Effector CD4-positive, alpha-beta T cell (primary cell): ENCODE data around the gene EXOC1L.
"Not testable (repeated sequence)": the region's sequence is repeated elsewhere in the genome, so short reads cannot be mapped to it uniquely, and the experiment has no call there.

Experiments
- DNase-seq: peaks from one replicate; pipeline ENCODE4 v3.0.0-alpha.2; 2020

EXOC1L gene

DNA sequence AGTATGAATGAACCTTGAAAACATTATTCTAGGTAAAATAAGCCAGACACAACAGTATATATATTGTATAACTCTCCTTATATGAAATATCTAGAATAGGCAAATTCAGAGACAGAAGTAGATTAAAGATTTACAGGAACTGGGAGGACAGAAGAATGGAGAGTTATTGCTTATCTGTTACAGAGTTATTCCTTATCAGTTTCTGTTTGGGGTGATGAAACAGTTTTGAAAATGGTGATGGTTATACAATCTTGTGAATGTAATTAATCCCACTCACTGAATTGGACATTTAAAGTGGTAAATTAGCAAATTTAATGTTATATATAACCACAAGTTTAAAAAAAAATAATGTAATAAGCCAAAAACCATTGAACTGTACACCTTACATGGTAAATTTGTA lies 19.4 kb downstream of the EXOC1L start:
- no peak for DNase-seq

DNA sequence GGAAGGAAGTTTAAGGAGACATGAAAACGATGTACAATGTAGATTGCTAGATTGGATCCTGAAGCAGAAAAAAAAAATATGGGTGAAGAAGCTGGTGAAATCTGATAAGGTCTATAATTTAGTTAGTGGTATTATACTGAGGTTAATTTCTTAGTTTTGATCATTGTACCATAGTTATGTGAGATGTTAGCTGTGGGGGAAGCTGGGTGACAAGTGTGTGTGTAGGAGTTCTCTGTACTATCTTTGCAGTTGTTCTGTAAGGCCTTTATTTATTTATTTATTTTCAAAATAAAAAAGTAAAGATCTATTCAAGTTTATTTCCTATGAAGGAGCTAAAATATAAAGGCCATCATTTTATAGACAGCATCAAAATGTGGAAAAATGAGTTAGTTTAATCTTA lies 21.4 kb downstream of the EXOC1L start:
- no peak for DNase-seq

DNA sequence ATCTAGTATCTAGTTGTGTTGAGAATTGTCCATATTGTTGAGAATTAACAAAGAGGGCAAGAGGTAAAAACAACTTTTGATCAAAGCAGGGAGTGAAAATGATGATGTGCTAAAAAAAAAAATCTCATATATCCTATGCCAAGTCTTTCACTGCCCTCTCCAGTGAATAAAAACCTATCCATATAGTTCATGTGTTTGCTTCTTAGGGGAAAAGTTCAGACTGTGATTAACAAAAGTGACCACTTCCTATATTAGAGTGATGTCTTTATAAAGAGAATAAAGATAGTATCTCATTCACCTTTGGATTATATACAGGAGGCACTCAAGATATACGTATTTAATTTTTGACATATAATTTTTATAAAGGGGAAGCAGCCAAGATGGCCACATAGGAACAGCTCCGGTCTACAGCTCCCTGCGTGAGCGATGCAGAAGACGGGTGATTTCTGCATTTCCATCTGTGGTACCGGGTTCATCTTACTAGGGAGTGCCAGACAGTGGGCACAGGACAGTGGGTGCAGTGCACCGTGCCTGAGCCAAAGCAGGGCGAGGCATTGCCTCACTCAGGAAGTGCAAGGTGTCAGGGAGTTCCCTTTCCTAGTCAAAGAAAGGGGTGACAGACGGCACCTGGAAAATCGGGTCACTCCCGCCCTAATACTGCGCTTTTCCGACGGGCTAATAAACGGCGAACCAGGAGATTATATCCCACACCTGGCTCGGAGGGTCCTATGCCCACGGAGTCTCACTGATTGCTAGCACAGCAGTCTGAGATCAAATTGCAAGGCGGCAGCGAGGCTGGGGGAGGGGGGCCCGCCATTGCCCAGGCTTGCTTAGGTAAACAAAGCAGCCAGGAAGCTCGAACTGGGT lies 22.0 kb downstream of the EXOC1L start:
- DNase-seq = not testable (repeated sequence)

DNA sequence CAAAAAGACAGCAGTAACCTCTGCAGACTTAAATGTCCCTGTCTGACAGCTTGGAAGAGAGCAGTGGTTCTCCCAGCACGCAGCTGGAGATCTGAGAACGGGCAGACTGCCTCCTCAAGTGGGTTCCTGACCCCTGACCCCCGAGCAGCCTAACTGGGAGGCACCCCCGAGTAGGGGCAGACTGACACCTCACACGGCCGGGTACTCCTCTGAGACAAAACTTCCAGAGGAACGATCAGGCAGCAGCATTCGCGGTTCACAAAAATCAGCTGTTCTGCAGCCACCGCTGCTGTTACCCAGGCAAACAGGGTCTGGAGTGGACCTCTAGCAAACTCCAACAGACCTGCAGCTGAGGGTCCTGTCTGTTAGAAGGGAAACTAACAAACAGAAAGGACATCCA lies 22.7 kb downstream of the EXOC1L start:
- not testable (repeated sequence) for DNase-seq

DNA sequence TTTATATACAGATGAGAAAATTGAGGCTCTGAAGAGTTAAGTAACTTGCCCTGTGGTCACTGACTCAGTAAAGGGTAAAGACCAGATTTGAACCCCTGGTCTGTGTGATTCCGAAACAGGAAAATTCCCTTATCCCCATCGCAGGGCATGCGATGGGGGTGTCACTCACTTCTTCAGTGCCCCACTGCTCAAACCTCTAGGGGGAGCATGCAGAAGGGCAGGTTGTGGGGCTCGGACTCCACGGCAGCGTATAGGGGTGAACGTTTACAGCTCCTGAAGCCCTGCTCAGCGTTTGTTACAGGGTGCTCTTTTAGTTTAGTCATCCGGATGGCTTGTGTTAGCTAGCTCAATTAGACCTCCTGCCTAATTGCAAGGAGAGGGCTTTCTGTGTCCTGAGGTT lies 30.1 kb downstream of the EXOC1L start:
- no peak for DNase-seq

DNA sequence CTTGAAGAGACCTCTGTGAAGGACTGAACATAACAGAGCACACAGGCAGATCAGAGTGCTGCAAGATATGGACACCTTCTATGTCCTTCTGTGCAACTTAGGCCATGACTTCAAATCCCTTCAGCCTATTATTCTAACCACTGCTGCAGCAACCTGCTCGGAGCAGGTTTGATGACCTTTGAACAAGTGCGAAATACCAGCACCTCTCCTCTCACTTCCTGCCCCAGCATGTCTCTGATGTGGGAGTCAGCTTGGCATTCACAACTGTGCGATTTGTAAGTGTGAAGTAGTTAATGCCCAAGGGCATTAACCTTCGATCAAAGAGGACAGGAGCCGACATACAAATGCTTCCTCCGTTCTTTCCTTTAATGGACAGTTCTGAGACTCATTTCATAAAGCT lies 32.3 kb downstream of the EXOC1L start:
- peak; percentile 5 for DNase-seq

DNA sequence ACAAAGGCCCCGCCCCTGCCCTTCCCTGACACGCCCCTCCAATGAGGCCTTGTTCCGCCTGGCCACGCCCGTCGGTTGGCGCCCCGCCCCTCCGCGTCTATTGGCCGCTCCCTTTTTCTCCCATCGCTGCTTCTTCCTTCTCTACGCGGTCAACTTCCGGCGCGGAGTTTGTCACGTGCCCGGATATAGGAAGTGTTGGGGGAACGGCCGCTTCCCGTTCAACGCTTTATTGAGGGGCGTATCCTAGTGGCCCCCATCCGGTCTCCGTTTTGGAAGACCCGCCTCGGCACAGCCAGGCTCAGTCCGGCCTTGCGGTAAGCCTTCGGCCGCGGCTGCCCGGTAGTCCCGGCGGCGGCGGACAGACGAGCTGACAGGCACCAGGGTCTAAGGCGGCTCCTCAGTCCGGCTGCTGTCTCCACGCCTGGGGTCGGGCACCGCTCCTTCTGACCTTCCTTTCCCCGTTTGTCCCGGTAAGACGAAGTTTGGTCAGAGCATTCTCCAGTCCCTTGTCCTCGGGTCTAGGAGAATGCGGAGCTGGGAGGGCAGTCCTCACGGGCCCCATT lies 34.0 kb downstream of the EXOC1L start, which contains the start of gene EXOC1:
Gene EXOC1 (plus strand): TSS at position 165 of the 563 bp plus-strand sequence. CDS start 4,676 bp downstream, outside the sequence.
- DNase-seq = peak; percentile 94

DNA sequence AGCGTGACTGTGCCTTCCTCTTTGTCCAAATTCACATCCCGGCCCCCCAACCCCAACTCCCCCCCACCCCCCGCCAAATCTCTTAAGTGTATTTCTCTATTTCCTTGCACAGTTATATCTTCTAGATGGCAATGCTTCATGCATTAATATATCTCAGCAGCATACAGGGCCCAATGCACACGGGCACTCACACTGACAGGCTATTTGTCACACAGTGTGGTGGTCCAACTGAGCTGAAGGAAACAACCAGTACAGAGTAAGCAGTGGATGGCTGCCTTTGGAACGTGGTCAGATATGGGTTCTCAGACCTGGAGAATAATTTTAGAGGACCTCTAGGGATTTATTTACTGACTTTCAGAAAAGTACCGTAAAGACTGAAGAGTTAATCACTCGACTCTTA lies 34.5 kb downstream of the EXOC1L start:
- DNase-seq = no peak

DNA sequence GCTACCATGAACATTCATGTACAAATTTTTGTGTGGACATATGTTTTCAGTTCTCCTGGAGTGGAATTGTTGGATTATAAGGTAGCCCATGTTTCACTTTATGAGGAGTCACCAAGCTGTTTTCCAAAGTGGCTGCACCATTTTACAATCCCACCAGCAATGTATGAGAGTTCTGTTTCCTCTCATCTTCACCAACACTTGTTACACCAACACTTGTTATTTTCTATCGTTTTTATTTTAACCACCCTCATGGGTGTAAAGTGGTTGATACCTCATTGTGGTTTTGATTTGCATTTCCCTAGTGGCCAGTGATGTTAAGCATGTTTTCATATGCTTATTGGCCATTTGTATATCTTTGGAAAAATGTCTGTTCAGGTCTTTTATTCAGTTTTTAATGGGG lies 38.0 kb downstream of the EXOC1L start:
- DNase-seq = no peak

DNA sequence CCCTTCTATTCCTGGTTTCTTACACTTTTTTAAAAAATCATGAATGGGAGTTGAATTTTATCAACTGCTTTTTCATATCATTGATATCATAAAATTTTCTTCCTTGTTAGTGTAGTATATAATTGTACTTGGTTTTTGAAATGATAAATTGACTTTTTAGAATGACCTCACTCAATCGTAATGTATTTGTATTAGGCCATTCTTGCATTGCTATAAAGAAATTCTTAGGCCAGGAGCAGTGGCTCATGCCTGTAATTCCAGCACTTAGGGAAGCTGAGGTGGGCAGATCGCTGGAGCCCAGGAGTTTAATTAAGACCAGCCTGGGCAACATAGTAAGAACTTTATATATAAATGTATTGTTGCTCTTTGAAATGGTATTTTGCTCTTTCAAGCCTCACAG lies 40.1 kb downstream of the EXOC1L start:
- no peak for DNase-seq

DNA sequence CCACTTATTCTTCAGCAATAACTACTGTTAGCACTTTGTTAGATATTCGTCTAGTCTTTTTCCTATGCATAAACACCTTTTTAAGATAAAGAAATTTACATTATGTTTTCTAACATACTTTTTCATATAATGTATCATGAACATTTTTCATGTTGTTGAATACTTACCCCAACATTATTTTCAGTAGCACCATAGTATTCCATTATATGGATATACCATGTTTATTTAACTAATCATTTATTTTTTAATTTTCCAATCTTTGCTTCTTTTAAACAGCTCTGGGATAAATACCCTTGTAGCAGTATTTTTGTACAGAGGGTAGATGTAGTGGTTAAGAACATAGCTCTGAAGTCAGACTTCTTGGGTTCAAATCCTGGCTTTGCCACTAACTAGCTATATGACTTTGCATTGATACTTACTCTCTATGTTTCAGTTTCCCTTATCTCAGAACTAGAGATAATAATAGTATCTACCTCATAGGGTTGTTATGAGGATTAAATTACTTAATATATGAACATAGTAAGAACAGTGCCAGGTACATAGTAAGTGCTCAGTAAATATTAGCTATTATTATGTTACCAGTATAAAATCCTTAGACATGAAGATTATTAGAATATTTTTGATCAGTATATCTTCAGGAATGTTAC lies 45.1 kb downstream of the EXOC1L start:
- DNase-seq = no peak

DNA sequence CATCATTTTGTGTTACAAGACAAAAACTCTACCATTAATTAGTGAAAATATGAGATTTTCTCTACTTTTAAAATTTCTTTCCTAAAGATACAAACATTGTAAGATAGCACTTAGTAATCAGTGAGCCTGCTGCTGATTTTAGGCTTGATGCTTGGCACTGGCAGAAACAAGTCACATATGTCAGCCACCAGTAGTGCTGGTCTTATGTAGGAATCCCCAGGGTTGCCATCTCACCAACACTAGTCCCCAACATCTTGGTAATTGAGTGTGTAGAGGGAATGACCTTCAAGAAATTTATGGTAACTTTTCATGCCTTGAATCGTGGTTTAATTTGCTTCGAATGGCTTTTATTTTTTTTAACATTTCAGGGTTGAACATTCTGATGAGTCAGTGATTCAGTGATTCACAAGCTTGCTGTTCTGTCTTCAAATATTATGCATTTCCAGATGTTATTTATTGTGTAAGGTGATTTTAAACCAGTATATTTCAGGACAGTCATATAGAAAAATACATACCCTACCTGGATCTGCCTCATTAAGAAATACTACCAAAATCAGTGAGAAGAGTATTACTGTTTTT lies 45.7 kb downstream of the EXOC1L start:
- no peak for DNase-seq

DNA sequence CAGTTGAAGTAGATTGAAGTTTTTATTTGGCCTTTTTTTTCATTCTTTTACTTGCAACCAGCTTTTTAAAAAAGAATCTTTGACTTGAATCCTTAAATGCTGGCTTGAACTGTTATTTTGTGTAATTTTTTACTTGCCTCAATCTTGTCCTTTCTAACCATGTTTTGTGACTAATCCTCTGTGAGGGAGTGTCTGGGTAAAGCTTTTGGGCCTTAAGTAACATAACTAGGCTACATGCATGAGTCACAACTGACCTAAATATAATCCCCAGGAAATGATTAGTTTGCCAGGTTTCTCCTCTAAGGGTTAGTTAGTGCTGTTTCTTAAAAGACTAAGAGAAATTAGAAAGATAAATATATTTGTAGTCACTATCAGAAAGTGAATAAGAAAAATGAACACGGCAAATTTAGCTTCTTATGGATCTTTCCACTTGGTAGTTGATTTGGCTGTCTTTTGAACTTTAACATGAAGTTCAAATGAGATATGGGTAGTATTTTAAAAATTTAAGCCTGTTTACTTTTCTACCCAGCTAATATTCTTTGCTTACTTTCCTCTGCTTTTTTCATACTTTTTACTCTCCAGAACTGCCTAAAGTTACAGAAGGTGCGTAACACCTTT lies 46.8 kb downstream of the EXOC1L start:
- no peak for DNase-seq

DNA sequence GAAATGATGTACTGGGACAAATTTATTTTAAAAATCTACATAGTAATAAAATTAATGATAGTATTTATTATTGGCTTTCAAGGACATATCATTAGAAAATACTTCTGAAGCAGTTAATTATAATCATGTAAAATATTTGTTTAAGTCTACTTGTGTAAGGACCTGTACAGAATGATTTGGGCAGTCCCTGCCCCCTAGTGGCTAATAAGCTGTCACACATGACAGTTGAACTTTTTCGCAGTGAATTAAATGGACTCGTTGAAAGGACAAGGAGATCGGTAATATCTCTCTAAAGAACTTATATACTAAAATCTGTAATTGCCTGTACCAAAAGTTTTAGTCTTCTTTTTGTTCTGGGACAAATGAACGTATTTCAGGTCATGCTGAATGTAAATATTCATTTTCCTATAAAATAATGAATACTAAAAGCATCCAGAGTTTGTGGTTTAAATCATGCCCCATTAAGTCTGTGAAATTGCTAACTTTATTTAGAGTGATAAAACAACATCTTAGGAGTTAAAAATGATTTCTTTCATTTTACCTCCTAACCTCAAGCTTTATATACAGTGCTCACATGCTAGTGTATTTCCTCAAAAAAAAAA lies 47.5 kb downstream of the EXOC1L start:
- no peak for DNase-seq

DNA sequence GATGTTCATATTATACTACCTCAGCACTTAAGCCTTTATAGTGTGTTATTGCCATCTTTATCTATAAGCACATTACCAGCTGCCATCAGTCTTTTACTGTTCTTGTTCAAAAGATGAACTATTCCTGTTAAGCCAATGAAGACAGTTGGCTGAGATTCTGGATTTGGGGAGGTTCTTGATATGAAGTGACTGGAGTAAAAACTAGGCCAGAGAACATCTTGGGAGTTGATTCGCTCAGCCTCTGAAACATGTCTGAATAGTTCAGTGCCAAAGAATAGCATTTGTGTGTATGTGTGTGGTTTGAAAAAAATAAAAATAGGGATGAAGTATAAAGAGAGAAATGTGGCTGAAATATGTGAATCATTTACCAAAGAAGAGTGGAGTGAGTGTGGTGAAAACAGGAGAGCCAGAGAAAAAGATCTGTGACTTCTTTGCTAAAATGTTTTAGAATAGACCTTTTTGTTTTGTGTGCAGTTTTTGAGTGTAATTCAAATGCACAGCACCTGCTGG lies 49.0 kb downstream of the EXOC1L start:
- no peak for DNase-seq

DNA sequence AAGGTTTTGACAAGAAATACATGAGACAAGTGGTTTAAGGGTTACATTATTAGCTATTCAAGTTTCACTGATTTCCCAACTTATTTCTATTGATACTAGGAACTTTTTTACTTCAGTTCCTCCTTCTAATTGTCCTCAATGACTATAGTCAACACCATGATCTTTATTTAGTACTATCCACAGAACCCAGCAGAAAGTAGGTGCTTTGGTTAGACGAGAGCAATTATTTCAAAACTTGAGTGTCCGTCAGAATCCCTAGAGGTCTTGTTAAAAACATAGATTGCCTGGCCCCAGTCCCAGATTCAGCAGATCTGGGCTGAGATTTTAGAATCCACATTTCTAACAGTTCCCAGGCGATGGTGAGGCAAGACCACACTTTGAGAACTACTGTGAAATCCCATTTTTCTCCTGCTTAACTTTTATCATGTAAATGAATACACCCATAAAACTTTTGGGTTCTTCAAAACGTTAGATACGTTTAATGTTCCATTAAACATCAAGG lies 51.8 kb downstream of the EXOC1L start:
- no peak for DNase-seq

DNA sequence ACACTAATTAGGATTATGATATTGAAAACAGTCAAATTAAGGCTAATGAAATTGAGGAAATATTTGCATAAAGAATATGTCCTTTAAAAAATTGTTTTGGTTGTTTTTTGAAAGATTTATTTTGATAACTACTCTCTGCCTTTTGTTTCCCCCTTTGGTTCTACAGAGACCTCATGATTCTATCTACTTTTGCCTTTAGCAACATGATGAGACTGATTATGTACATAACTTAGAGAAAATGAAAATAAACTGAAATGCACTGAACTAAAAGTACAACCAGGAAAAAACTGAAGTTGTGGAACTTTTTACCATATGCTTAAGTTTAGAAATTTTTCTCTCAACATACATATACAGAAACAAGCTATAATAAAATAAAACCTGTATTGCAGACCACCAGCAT lies 55.2 kb downstream of the EXOC1L start:
- no peak for DNase-seq

DNA sequence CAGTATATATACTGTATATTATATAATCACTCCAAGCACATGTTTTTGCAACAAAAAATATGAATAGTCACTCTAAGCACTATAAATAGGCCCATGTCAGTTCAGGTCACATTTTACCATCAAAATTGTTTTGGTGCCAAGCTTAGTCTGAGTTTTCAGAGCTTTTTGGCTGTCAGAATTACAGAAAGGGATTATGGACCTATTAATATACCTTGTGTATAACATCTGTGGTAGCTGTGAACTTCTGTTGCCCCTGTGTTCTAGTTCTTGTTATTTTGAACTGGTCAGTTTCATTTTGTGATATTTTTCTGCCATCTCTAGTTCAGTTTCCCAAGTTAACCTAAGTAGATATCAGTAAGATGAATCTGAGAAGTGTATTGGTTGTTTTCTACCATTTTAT lies 56.8 kb downstream of the EXOC1L start:
- no peak for DNase-seq

DNA sequence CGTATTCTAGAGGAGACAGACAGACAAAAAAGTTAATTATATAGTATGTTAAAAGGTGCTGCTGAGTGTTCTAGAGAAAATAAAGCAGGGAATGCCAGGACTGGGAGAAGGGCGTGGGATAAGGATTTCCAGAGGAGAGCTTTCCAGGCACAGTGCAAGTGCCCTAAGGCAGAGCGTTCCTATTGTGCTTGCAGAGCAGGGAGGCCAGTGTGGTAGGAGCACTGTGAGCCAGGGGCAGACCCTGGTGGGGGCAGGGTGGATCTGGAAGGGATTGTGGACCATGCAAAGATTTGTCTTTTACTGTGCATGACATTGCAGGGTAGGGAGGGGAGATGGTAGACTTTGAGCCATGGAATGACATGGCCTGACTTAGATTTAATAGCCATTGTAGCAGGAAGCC lies 59.6 kb downstream of the EXOC1L start:
- no peak for DNase-seq

DNA sequence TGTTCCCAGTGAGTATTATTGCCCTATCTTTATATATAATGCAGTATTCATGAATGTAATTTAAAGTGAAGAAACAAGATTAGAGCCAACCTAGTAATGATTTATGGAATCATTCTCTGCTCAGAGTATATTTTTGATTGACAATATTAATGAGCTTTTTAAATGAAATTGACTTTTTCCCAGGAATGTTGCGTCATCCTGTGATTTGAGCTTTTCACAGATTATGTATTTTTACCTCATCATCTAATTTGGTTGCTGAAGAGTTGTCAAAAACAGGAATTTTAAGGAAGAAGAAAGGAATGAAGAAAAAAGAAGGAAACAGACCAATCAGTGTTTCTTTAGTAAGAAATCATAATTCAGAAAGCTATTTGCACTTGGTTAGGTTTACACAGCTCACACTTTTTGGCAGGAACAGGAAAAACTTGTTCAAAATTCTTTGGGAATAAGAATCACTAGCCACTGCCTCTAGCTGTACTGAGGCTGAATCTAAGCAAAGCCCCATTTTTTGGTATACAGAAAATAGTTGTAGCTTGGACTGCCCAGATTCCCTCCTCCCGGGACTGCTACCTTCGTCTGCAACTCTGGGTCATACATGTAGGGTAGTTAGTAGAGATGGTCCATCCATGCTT lies 61.2 kb downstream of the EXOC1L start:
- no peak for DNase-seq

DNA sequence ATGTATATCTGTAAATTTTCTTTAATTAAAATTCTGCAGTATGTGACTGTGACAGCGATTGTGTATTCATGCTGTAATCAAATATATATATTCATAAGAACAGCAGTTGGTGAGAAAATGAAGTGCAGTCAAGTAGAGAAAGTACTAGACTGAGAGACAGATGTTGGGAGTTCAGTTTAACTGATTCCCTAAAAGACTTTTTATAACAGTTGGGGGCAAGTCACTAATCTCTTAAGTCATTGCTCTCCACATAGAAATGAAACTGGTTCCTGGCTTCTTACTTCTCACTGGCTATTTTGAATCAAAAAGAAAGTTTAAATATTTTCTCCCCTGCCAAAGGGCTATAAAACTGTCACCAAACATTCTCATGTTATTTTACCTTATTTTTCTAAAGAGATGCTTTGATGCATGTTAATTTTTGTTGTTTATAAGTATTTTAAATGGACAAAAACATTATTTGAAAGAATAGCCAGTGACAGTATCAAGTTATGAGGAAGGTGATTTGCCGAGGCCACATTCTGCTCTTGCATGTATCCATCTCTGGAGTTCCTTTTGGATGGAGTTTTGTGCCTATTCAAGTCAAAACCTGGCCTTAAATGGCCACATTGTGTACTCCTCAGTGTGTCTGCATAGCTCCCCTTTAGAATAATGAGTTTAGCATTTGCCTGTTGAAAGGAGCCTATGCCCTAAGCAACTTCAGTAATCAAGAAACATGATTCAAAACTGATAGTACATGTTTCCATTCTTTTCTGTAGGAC lies 64.7 kb downstream of the EXOC1L start:
- no peak for DNase-seq
